Fibroblast of pulmonary artery (primary cell): ENCODE measurements around the gene S1PR1.

Experiments
- DNase-seq: peaks from one replicate; pipeline ENCODE4 v3.0.0-alpha.2; 2010; ENCODE audit warnings: low read depth
- H3K4me3 ChIP-seq: replicated peaks from 2 replicates; pipeline ENCODE4 v1.5.1; 2011; ENCODE audit warnings: low read depth, mild to moderate bottlenecking, control low read depth, low read length, moderate library complexity
- TF ChIP-seq, protein P1 (sequence below): IDR thresholded peaks from 2 replicates; pipeline ENCODE4 v1.5.1; 2011; ENCODE audit warnings: mild to moderate bottlenecking, control low read depth, low read length, inconsistent platforms; ENCODE audit errors: missing control alignments

Gene S1PR1

DNA sequence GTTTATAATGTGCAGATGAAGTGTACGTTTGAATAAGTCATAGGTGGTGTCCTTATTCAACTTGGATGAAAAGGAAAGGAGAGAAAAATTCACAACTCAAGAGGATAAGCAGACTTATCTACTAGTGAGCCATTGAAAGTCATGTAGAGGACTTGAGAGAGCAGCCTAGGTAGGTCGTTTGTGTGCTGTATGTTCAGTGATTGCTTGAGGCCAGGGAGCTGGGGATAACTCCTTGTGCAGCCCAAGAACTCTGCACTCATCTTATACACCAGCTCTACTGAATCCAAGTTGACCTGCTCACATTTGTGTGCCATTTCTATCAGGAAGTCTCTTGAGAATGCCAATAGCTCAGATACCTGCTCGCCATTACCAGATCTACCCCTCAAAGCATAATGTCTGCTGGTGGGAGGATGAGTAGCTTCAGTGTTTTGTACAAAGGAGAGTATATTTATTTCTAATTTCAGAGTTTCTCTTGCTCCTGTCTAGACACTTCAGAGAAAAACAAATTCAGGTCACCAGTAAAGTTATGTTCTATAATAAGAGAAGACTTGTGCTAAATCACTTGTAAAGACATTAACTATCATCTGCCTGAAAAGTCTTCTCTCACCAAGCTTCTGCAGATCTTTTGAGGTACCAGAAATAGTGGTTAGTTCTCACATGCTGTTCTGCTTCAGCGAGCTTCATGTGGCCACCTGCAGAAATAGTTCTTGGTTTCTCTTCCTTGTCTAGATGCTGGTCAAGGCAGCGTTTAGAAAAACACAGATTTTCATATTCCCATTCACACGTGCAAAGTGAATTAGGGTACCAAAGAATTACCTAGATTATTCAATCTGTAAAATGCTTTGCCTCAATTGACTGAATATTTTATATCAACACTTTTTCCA lies 10.8 kb downstream of the S1PR1 start:
- TF ChIP-seq, protein P1, sequence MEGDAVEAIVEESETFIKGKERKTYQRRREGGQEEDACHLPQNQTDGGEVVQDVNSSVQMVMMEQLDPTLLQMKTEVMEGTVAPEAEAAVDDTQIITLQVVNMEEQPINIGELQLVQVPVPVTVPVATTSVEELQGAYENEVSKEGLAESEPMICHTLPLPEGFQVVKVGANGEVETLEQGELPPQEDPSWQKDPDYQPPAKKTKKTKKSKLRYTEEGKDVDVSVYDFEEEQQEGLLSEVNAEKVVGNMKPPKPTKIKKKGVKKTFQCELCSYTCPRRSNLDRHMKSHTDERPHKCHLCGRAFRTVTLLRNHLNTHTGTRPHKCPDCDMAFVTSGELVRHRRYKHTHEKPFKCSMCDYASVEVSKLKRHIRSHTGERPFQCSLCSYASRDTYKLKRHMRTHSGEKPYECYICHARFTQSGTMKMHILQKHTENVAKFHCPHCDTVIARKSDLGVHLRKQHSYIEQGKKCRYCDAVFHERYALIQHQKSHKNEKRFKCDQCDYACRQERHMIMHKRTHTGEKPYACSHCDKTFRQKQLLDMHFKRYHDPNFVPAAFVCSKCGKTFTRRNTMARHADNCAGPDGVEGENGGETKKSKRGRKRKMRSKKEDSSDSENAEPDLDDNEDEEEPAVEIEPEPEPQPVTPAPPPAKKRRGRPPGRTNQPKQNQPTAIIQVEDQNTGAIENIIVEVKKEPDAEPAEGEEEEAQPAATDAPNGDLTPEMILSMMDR, result no peak
- H3K4me3 ChIP-seq, result no peak overlapping the region
- no peak for DNase-seq

- TF ChIP-seq, protein P1, result no peak
- DNase-seq, result no peak
- no peak overlapping the region for H3K4me3 ChIP-seq
Measured at GRCh38 chr1:101250222-101250621, 13.4 kb downstream of the S1PR1 start.

DNA sequence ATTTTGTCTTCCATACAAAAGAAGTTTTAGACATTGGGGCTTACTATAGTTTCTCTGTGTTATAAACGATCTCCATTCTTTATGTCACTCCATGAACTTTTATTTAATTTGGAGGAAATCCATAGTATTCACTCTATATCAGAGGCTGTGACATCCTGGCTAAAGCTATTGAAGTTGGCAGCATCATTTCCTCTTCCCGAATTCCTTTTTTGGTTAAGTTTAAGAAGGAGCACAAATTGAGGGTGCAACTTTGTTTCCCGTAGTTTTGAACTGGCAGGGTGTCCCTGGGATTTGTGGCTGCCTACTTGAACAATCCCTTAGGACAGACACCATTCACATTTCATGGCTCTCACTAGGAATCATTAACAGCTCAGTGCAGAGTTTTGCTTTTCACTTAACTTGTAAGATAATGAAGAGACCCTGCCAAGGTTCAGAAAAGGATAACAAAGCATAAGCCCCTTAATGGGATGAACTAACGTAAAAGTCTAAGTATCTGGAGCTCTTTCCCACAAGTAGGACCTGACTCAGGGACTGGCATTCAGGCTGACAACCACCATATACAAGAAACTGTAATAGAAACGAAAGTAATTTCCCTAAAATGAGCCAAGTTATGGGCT lies 13.9 kb downstream of the S1PR1 start:
- TF ChIP-seq, protein P1, result no peak
- no peak overlapping the region for H3K4me3 ChIP-seq
- no peak for DNase-seq

- TF ChIP-seq, protein P1, result no peak
Measured at GRCh38 chr1:101251504-101251903, 14.7 kb downstream of the S1PR1 start.

GRCh38 chr1:101253976-101254674 lies 17.3 kb downstream of the S1PR1 start:
- H3K4me3 ChIP-seq, result no peak overlapping the region
- TF ChIP-seq, protein P1, result no peak
- peak; percentile 69 for DNase-seq

More at GRCh38 chr1:101251504-101251903, 14.7 kb downstream of the S1PR1 start:
- H3K4me3 ChIP-seq, result no peak overlapping the region
- DNase-seq, result no peak

DNA sequence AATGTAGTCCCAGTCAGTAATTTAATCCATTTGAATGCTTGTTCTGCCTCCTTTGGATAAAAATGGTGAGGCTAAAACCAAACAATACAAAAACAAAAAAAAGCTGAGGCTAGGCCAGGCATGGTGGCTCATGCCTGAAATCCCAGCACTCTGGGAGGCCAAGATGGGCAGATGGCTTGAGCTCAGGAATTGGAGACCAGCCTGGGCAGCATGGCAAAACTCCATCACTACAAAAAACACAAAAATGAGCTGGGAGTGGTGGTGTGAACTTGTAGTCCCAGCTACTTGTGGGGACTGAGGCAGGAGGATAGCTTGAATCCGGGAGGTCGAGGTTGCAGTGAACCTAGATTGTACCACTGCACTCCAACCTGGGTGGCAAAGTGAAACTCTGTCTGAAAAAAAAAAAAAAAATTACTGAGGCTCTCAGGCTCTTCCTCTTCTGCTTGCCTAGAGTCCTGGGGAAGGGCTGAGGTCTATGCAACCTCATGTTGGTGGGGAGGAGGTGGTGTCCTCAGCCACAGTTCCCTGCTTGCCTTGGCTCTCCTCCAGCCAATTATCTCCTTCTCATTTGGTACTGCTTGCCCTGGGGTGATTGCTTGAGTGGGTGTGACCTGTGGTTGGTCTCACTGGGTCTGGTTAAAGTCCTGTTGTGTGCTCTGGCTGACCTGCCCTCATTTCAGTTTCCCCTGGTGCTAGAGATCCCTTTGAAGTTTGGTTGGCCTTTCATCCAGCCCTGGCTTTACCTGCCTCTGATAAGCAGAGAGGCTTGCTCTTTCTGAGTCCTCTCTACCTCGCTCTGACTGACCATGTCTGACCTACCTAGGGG lies 20.9 kb downstream of the S1PR1 start:
- no peak for DNase-seq
- TF ChIP-seq, protein P1, result no peak
- no peak overlapping the region for H3K4me3 ChIP-seq
